HUES48 (cell line): Measurements from ENCODE around the gene CATSPER1.

Source experiments
- H3K27ac ChIP-seq: one replicate; pipeline ENCODE4 v1.7.0; 2013; ENCODE audit warnings: low read depth, low read length, inconsistent platforms
- H3K27me3 ChIP-seq: 2 replicates; pipeline ENCODE4 v1.6.1; 2013; ENCODE audit warnings: mild to moderate bottlenecking, low read length; ENCODE audit not compliant: control insufficient read depth, insufficient read depth
- H3K36me3 ChIP-seq: 2 replicates; pipeline ENCODE4 v1.6.1; 2013; ENCODE audit warnings: low read length; ENCODE audit not compliant: control insufficient read depth, insufficient read depth
- H3K4me1 ChIP-seq: 2 replicates; pipeline ENCODE4 v1.6.1; 2013; ENCODE audit warnings: mild to moderate bottlenecking, low read length; ENCODE audit not compliant: control insufficient read depth, insufficient read depth
- H3K4me3 ChIP-seq: 2 replicates; pipeline ENCODE4 v1.5.1; 2013; ENCODE audit warnings: mild to moderate bottlenecking, low read depth, low read length
- H3K9ac ChIP-seq: 2 replicates; pipeline ENCODE4 v1.6.1; 2013; ENCODE audit warnings: mild to moderate bottlenecking, low read depth, low read length, moderate library complexity
- H3K9me3 ChIP-seq: 2 replicates; pipeline ENCODE4 v1.6.1; 2013; ENCODE audit warnings: low read length; ENCODE audit not compliant: control insufficient read depth, insufficient read depth

The CATSPER1 gene

DNA sequence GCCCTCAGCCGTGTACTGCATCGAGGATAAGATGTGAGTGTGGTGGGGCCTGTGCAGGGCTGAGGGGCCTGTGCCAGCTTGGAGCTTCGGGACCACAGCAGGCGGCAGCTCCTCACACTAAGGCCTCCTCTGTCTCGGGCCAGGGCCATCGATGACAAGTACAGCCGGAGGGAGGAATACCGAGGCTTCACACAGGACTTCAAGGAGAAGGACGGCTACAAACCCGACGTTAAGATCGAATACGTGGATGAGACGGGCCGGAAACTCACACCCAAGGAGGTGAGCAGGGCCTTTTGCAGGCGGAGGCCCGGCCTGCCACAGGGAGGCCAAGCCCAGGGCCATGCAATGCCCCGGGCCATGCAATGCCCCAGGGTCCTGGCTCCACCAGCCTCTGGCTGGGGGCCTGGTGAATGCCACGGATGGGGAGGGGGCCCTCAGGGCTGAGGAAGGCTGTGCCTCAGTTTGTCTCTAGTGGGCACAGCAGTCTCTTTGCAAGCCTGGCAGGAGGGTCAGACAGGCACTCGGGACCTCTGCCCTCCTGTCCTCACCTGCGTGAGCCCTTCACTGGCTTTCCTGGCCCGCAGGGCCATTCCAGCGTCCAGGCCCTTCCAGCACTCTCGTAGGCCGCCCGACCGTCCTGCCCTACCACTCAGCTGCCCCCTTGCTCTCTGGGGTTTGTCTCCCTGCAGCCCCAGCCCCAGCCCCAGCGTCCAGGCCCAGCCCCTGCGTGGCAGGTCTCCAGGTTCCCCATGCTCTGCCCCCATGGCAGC is 48.5 kb downstream of the CATSPER1 start:
- no peak overlapping the region for H3K4me3 ChIP-seq
- H3K27ac ChIP-seq = no peak overlapping the region
- H3K36me3 ChIP-seq = peaks cover 49% of the 10 kb centered on the region
- H3K4me1 ChIP-seq = no peaks in the 10 kb centered on the region
- no peak overlapping the region for H3K9ac ChIP-seq
- H3K9me3 ChIP-seq = no peaks in the 10 kb centered on the region
- H3K27me3 ChIP-seq = no peaks in the 10 kb centered on the region

DNA sequence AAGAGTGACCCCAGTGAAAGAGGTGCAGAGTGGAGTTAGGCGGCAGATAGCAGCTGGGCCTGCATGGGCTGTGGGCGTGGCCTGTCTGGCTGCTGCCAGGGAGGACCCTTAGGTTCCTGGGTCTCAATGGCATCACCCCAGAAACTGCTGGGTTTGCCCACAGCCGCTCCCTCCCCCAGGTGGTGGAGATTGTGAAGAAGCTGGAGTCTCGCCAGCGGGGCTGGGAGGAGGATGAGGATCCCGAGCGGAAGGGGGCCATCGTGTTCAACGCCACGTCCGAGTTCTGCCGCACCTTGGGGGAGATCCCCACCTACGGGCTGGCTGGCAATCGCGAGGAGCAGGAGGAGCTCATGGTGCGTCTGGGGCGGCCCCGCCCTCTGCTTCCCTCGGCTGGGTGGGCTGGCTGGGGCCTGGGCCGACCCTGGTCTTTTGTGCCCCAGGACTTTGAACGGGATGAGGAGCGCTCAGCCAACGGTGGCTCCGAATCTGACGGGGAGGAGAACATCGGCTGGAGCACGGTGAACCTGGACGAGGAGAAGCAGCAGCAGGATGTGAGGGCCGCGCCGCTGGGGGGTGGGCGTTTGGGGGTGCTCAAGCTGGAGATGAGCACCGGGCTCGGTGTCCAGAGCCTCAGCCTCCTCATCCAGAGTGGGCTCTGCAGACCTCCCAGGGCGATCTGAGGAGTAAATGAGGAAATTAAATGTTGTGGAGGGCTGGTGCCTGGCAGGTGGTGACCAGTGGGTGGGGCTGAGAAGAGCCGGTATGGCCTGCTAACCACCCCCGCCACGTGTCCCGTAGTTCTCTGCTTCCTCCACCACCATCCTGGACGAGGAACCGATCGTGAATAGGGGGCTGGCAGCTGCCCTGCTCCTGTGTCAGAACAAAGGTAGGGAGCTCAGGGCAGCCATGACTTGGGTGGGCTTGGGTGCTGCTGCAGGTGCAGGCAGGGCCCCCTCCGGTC is 49.8 kb downstream of the CATSPER1 start:
- Histone ChIP-seq H3K9me3 (no peaks in the 10 kb centered on the region), H3K27me3 (no peaks in the 10 kb centered on the region), H3K9ac (no peak overlapping the region), H3K4me1 (no peaks in the 10 kb centered on the region), H3K27ac (no peak overlapping the region), H3K4me3 (no peak overlapping the region), H3K36me3 (peaks cover 56% of the 10 kb centered on the region)

- no peak overlapping the region for H3K9ac ChIP-seq
- peaks cover 56% of the 10 kb centered on the region for H3K36me3 ChIP-seq
- H3K4me3 ChIP-seq = no peak overlapping the region
- no peaks in the 10 kb centered on the region for H3K4me1 ChIP-seq
- no peak overlapping the region for H3K27ac ChIP-seq
- no peaks in the 10 kb centered on the region for H3K27me3 ChIP-seq
- H3K9me3 ChIP-seq = no peaks in the 10 kb centered on the region
Measured at GRCh38 chr11:65975771-65976170, 50.5 kb downstream of the CATSPER1 start.

GRCh38 chr11:65973439-65974110 is 52.7 kb downstream of the CATSPER1 start:
- H3K4me3 ChIP-seq = no peak overlapping the region
- peaks cover 65% of the 10 kb centered on the region for H3K36me3 ChIP-seq
- no peaks in the 10 kb centered on the region for H3K27me3 ChIP-seq
- H3K9ac ChIP-seq = no peak overlapping the region
- no peaks in the 10 kb centered on the region for H3K9me3 ChIP-seq
- H3K27ac ChIP-seq = no peak overlapping the region
- H3K4me1 ChIP-seq = no peaks in the 10 kb centered on the region

- no peak overlapping the region for H3K9ac ChIP-seq
- no peak overlapping the region for H3K4me3 ChIP-seq
- peaks cover 66% of the 10 kb centered on the region for H3K36me3 ChIP-seq
- no peaks in the 10 kb centered on the region for H3K4me1 ChIP-seq
- no peak overlapping the region for H3K27ac ChIP-seq
- H3K9me3 ChIP-seq = no peaks in the 10 kb centered on the region
- H3K27me3 ChIP-seq = no peaks in the 10 kb centered on the region
Measured at GRCh38 chr11:65972116-65972515, 54.2 kb downstream of the CATSPER1 start.

GRCh38 chr11:65968600-65969482 is 57.4 kb downstream of the CATSPER1 start:
- no peak overlapping the region for H3K4me3 ChIP-seq
- H3K9me3 ChIP-seq = no peaks in the 10 kb centered on the region
- no peak overlapping the region for H3K9ac ChIP-seq
- no peaks in the 10 kb centered on the region for H3K27me3 ChIP-seq
- H3K27ac ChIP-seq = no peak overlapping the region
- peaks cover 80% of the 10 kb centered on the region for H3K36me3 ChIP-seq
- H3K4me1 ChIP-seq = no peaks in the 10 kb centered on the region

DNA sequence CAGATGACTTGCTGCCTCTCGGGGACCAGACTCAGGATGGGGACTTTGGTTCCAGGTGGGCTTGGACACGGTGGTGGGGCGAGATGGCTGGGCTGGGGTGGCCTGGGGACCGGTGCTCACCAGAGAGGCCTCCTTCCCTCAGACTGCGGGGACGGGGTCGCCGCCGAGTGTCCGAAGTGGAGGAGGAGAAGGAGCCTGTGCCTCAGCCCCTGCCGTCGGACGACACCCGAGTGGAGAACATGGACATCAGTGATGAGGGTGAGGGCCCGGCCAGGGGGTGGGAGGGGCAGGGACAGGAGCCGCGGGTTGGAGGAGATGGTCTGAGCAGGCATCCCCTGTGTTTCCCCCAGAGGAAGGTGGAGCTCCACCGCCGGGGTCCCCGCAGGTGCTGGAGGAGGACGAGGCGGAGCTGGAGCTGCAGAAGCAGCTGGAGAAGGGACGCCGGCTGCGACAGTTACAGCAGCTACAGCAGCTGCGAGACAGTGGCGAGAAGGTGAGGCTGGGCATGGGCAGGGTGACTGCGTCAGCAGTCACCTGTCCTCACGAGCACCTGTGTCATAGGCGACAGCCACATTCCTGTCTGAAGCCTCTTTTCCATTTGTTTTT is 58.8 kb downstream of the CATSPER1 start:
- H3K9me3 ChIP-seq = no peaks in the 10 kb centered on the region
- no peaks in the 10 kb centered on the region for H3K4me1 ChIP-seq
- H3K27me3 ChIP-seq = no peaks in the 10 kb centered on the region
- H3K36me3 ChIP-seq = peaks cover 75% of the 10 kb centered on the region
- no peak overlapping the region for H3K27ac ChIP-seq
- no peak overlapping the region for H3K4me3 ChIP-seq
- H3K9ac ChIP-seq = no peak overlapping the region
